Type B pancreatic cell (in vitro differentiated cells): ENCODE data around the gene PPM1D. TPM values are rescaled to one million over a fixed set of nuclear protein-coding genes. Genes with fewer than 3 reads are reported as not detected.

Experiments
- DNase-seq: peaks from one replicate; pipeline ENCODE4 v3.0.0; 2021; ENCODE audit warnings: mixed read lengths; ENCODE audit not compliant: unreplicated experiment; ENCODE audit errors: extremely low spot score
- H3K27ac Mint-ChIP-seq: 2 replicates; pipeline ENCODE4 v1.8.0; 2021; ENCODE audit warnings: mild to moderate bottlenecking, mixed read lengths
- H3K27me3 Mint-ChIP-seq: 2 replicates; pipeline ENCODE4 v1.8.0; 2021; ENCODE audit warnings: mixed read lengths
- H3K36me3 Mint-ChIP-seq: 2 replicates; pipeline ENCODE4 v1.8.0; 2021; ENCODE audit warnings: mixed read lengths
- H3K4me1 Mint-ChIP-seq: one replicate; pipeline ENCODE4 v1.8.0; 2021; ENCODE audit warnings: mixed read lengths; ENCODE audit not compliant: unreplicated experiment
- H3K4me3 Mint-ChIP-seq: 2 replicates; pipeline ENCODE4 v1.8.0; 2021; ENCODE audit warnings: mild to moderate bottlenecking, mixed read lengths
- H3K9me3 Mint-ChIP-seq: 2 replicates; pipeline ENCODE4 v1.8.0; 2021; ENCODE audit warnings: mixed read lengths
- total RNA-seq: library from RNA; stranded (reverse); gene quantifications from 2 replicates; pipeline ENCODE4 v1.2.1, GENCODE V29; 2021; ENCODE audit warnings: low replicate concordance
- TF ChIP-seq, protein P1 (sequence below): fragments of 200-600 bp; sonication (generic); conservative IDR thresholded peaks from 2 replicates; pipeline ENCODE4 v1.5.0; 2021; ENCODE audit warnings: antibody characterized with exemption, mild to moderate bottlenecking

PPM1D gene
- total RNA-seq, 1 donor from 2014 or later, result 25.4 TPM

DNA sequence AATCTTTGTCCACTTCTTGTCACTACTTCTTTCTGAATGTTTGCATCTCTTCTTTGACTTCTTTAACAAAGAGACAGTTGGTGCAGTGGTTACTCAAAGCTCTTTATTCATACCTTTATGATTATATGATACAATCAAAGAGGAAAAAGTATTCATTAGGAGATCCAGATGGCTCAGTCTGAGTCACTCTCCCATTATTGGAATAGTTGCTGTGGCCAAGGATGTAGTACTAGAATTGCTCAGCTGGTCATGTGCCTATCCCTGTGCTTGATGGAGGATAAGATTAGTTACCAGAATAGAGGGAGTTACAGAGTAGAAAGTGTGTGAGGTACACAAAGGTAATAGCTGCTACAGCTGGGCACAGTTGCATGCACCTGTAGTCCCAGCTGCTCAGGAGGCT, 96.0 kb downstream of the PPM1D start:
- Mint-ChIP-seq H3K27ac (no peak overlapping the region), H3K4me3 (no peak overlapping the region), H3K27me3 (no peaks in the 10 kb centered on the region), H3K4me1 (no peaks in the 10 kb centered on the region), H3K36me3 (peaks cover 10% of the 10 kb centered on the region), H3K9me3 (no peaks in the 10 kb centered on the region)
- TF ChIP-seq, protein P1, sequence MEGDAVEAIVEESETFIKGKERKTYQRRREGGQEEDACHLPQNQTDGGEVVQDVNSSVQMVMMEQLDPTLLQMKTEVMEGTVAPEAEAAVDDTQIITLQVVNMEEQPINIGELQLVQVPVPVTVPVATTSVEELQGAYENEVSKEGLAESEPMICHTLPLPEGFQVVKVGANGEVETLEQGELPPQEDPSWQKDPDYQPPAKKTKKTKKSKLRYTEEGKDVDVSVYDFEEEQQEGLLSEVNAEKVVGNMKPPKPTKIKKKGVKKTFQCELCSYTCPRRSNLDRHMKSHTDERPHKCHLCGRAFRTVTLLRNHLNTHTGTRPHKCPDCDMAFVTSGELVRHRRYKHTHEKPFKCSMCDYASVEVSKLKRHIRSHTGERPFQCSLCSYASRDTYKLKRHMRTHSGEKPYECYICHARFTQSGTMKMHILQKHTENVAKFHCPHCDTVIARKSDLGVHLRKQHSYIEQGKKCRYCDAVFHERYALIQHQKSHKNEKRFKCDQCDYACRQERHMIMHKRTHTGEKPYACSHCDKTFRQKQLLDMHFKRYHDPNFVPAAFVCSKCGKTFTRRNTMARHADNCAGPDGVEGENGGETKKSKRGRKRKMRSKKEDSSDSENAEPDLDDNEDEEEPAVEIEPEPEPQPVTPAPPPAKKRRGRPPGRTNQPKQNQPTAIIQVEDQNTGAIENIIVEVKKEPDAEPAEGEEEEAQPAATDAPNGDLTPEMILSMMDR, result no peak
- no peak for DNase-seq

DNA sequence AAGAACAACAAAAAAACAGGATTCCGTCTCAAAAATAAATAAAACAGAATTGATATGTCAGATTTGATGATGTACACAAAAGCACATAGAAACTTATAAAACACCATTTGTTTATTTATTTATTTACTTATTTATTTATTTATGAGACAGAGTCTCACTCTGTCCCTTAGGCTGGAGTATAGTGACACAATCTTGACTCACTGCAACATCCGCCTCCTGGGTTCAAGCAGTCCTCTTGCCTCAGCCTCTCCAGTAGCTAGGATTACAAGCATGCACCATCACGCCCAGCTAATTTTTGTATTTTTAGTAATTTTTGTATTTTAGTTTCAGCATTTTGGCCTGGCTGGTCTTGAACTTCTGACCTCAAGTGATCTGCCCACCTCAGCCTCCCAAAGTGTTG, 99.1 kb downstream of the PPM1D start:
- Mint-ChIP-seq H3K4me1 (no peaks in the 10 kb centered on the region), H3K4me3 (no peak overlapping the region), H3K36me3 (peaks cover 10% of the 10 kb centered on the region), H3K9me3 (no peaks in the 10 kb centered on the region), H3K27me3 (no peaks in the 10 kb centered on the region), H3K27ac (no peak overlapping the region)
- TF ChIP-seq, protein P1, result no peak
- DNase-seq, result no peak

DNA sequence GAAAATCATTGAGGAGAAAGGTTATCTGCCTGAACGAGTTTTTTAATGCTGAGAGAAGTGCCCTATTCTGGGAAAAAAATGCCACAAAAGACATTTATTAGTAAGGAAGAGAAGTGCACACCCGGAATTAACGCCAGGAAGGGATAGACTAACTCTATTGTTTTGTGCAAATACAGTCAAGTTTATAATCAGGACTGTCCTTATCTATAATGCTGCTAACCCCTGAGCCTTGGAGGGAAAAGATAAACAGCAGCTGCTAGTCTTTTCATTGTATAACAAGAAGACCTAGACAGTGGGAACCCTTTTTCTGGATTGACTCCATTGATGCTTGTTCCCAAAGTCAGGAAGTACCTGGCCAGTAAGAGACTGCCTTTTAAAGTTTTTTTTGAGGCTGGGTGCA, 104.2 kb downstream of the PPM1D start:
- H3K27ac Mint-ChIP-seq, result no peak overlapping the region
- no peaks in the 10 kb centered on the region for H3K27me3 Mint-ChIP-seq
- no peaks in the 10 kb centered on the region for H3K4me1 Mint-ChIP-seq
- H3K36me3 Mint-ChIP-seq, result peaks cover 6% of the 10 kb centered on the region
- no peak overlapping the region for H3K4me3 Mint-ChIP-seq
- H3K9me3 Mint-ChIP-seq, result no peaks in the 10 kb centered on the region
- TF ChIP-seq, protein P1, result no peak
- DNase-seq, result no peak

DNA sequence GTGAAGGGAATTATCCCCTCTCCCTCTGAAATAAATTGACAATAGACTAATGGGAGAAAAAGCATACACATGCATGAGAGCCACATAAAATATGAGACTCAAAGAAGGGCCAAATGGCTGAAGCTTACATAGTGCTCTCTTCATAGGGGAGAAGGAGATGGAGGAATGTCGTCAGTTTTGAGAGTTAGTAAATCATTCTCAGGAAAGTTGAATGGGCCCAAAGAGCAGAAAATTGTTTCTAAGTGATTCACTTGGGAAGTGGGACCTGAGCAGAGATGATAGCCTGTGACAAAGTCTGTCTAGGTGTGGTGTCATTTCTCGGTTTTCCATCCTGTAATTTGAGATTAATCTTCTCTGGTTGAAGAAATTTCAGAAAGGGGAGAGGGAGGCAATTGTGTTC, 112.7 kb downstream of the PPM1D start:
- Mint-ChIP-seq H3K27me3 (no peaks in the 10 kb centered on the region), H3K9me3 (no peaks in the 10 kb centered on the region), H3K27ac (no peak overlapping the region), H3K36me3 (peaks cover 13% of the 10 kb centered on the region), H3K4me1 (peaks cover 5% of the 10 kb centered on the region), H3K4me3 (no peak overlapping the region)
- DNase-seq, result no peak
- TF ChIP-seq, protein P1, result no peak

DNA sequence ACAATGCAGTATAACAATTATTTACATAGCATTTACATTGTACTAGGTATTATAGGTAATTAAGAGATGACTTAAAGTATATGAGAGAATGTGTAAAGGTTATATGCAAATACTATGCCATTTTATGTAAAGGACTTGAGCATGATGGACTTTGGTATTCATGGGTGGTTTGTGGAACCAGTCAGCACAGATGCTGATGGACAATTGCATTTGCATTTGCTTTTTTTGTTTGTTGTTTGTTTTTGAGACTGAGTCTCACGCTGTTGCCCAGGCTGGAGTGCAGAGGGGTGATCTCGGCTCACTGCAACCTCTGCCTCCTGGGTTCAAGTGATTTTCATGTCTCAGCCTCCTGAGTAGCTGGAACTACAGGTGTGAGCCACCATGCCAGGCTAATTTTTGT, 113.6 kb downstream of the PPM1D start:
- H3K4me1 Mint-ChIP-seq, result peaks cover 5% of the 10 kb centered on the region
- no peaks in the 10 kb centered on the region for H3K9me3 Mint-ChIP-seq
- TF ChIP-seq, protein P1, result no peak
- no peak overlapping the region for H3K4me3 Mint-ChIP-seq
- no peak for DNase-seq
- no peaks in the 10 kb centered on the region for H3K27me3 Mint-ChIP-seq
- peaks cover 13% of the 10 kb centered on the region for H3K36me3 Mint-ChIP-seq
- no peak overlapping the region for H3K27ac Mint-ChIP-seq

Other genes starting within 250 kb of the PPM1D start
- gene USP32, start 208.1 kb upstream of the PPM1D start, total RNA-seq, result 33.1 and 39.1 TPM in 2 replicates
- not detected in 2 replicates for gene CHCT1, start 177.7 kb upstream of the PPM1D start, total RNA-seq
- gene APPBP2, start 74.0 kb upstream of the PPM1D start, total RNA-seq, result 44.8 and 66.4 TPM in 2 replicates
- 19.8 and 23.0 TPM in 2 replicates for gene BCAS3, start 77.7 kb downstream of the PPM1D start, total RNA-seq